Transverse colon (tissue), 4 donors: ENCODE results near the gene TANGO6. TPM values are rescaled to one million over a fixed set of nuclear protein-coding genes. Genes with fewer than 3 reads are reported as not detected.

Experiments
- DNase-seq: peaks from one replicate; pipeline ENCODE4 v3.0.0-alpha.2; 2019
- H3K27ac ChIP-seq, 4 donors: fragments of 200-600 bp; sonication (generic); 2 replicates each; pipeline ENCODE4 v1.5.1; 2016 to 2018; ENCODE audit warnings: inconsistent platforms in 4 of 4
- H3K27me3 ChIP-seq: fragments of 200-600 bp; sonication (generic); 2 replicates; pipeline ENCODE4 v1.5.1; 2017; ENCODE audit warnings: inconsistent platforms
- H3K36me3 ChIP-seq, 4 donors: fragments of 200-600 bp; sonication (generic); 2 replicates each; pipeline ENCODE4 v1.5.1; 2017 to 2019; ENCODE audit warnings: inconsistent platforms in 4 of 4
- H3K4me1 ChIP-seq, 4 donors: fragments of 200-600 bp; sonication (generic); 2 replicates each; pipeline ENCODE4 v1.5.1; 2017 to 2020; ENCODE audit warnings: inconsistent platforms in 4 of 4
- H3K4me3 ChIP-seq, 4 donors: fragments of 200-600 bp; sonication (generic); 1 replicate in 1 of 4; 2 replicates in 3 of 4; pipeline versions ENCODE4 v1.5.1 to v1.6.1; 2017 to 2019; ENCODE audit warnings: inconsistent platforms in 4 of 4
- H3K9me3 ChIP-seq, 2 donors: fragments of 200-600 bp; sonication (generic); 2 replicates each; pipeline ENCODE4 v1.5.1; 2017 to 2019; ENCODE audit warnings: inconsistent platforms in 2 of 2
- CTCF ChIP-seq, 5 experiments: fragments of 200-600 bp in 3 of 5; fragments of 450-650 bp in 2 of 5; sonication (generic) in 3 of 5; IDR thresholded peaks; 1 replicate in 2 of 5; 2 replicates in 3 of 5; pipeline ENCODE4 v1.5.1; 2016 to 2017; ENCODE audit warnings: antibody characterized with exemption in 5 of 5, inconsistent platforms in 3 of 5, mild to moderate bottlenecking in 2 of 5, moderate library complexity in 1 of 5
- EP300 ChIP-seq: sonication (generic); formaldehyde crosslinking; IDR thresholded peaks from one replicate; pipeline ENCODE4 v1.6.1; 2017; ENCODE audit warnings: antibody characterized with exemption, low read depth
- POLR2A ChIP-seq: fragments of 450-650 bp; IDR thresholded peaks from one replicate; pipeline ENCODE4 v1.6.1; 2016; ENCODE audit warnings: antibody characterized with exemption, mild to moderate bottlenecking, moderate library complexity
- POLR2AphosphoS5 ChIP-seq, 3 donors: sonication (generic); formaldehyde crosslinking; IDR thresholded peaks; one replicate each; pipeline ENCODE4 v1.6.1; 2016; ENCODE audit warnings: antibody characterized with exemption in 3 of 3
- WGBS, 2 donors: methylation state at CpG; one replicate each; pipeline ENCODE4 v1.1.5; 2018; ENCODE audit warnings: low coverage in 1 of 2; 5-methylcytosine and 5-hydroxymethylcytosine counted together
- in situ Hi-C, 4 donors: fragments of 200-750 bp; cut with MboI; loops; one replicate each; pipeline versions ENCODE4 v1.15.0 to v1.15.1; 2017; ENCODE audit warnings: low sequenced_read_pairs in 3 of 4, low pct_ligation_motif_present in 1 of 4, low pct_unique_long_range_greater_than_20kb in 1 of 4
- intact Hi-C: fragments of 100-400 bp; cut with DNase I; formaldehyde crosslinking; loops from one replicate; pipeline ENCODE4 v1.15.1; 2023; ENCODE audit warnings: low total_unique reads
- total RNA-seq, 4 donors: library from RNA; depleted of rRNA; stranded (reverse); fragments of >200 nt; gene quantifications; one replicate each; pipeline ENCODE4 v1.1.0, GENCODE V29; 2016

Gene TANGO6
- total RNA-seq, 4 donors from 2014 or later = 10.6 to 55.4 (median 22.8) TPM

- no peaks in the 10 kb centered on the region for H3K9me3 ChIP-seq
- H3K4me1 ChIP-seq = no peaks in the 10 kb centered on the region
- H3K27ac ChIP-seq = no peak overlapping the region
- WGBS, 2 donors = 86 to 100% methylated on average over 1 to 2 of the region's 2 CpGs
- intact Hi-C loops = no loop called here
- peaks cover 0 to 6% (median 0%) of the 10 kb centered on the region in 4 donors for H3K36me3 ChIP-seq
- no peak overlapping the region for H3K4me3 ChIP-seq
- H3K27me3 ChIP-seq = no peaks in the 10 kb centered on the region
- no peak for DNase-seq
- no peak for TF ChIP-seq POLR2AphosphoS5 (IDR thresholded peaks at IDR 0.05)
- no peak for TF ChIP-seq POLR2A
- no peak for TF ChIP-seq CTCF (IDR thresholded peaks at IDR 0.05)
- TF ChIP-seq EP300 = no peak
- in situ Hi-C loops = loop anchor here in 2 of 4 donors (10.0 to 25.0 kb wide), 2 partner anchors 102 to 244 kb away; no protein-coding TSS in a partner anchor
Measured at GRCh38 chr16:68806422-68806821, 36.9 kb upstream of the TANGO6 start.

GRCh38 chr16:68806981-68807380, 36.4 kb upstream of the TANGO6 start:
- WGBS, 2 donors = 31 to 55% methylated on average over 1 of the region's 1 CpG
- no peaks in the 10 kb centered on the region for H3K4me1 ChIP-seq
- TF ChIP-seq EP300 (no peak), POLR2A (no peak), CTCF (IDR thresholded peaks at IDR 0.05) (no peak), POLR2AphosphoS5 (IDR thresholded peaks at IDR 0.05) (no peak)
- in situ Hi-C loops (loop anchor here in 2 of 4 donors (10.0 to 25.0 kb wide), 2 partner anchors 102 to 245 kb away; no protein-coding TSS in a partner anchor), intact Hi-C loops (no loop called here)
- H3K27me3 ChIP-seq = no peaks in the 10 kb centered on the region
- no peak overlapping the region for H3K27ac ChIP-seq
- H3K36me3 ChIP-seq = peaks cover 0 to 6% (median 0%) of the 10 kb centered on the region in 4 donors
- no peak overlapping the region for H3K4me3 ChIP-seq
- no peaks in the 10 kb centered on the region for H3K9me3 ChIP-seq
- no peak for DNase-seq

GRCh38 chr16:68814516-68814915, 28.8 kb upstream of the TANGO6 start:
- Histone ChIP-seq H3K27me3 (no peaks in the 10 kb centered on the region), H3K27ac (no peak overlapping the region), H3K36me3 (peaks cover 0 to 23% (median 0%) of the 10 kb centered on the region in 4 donors), H3K9me3 (no peaks in the 10 kb centered on the region), H3K4me1 (no peaks in the 10 kb centered on the region), H3K4me3 (no peak overlapping the region)
- TF ChIP-seq POLR2A (no peak), CTCF (IDR thresholded peaks at IDR 0.05) (no peak), POLR2AphosphoS5 (IDR thresholded peaks at IDR 0.05) (no peak)
- WGBS, 2 donors = 76 to 91% methylated on average over 3 of the region's 3 CpGs
- DNase-seq = no peak
- intact Hi-C loops = no loop called here
- in situ Hi-C loops = loop anchor here in 1 of 4 donors (25.0 kb wide), 1 partner anchor 252 kb away; no protein-coding TSS in a partner anchor

GRCh38 chr16:68823401-68824135, 19.8 kb upstream of the TANGO6 start:
- no peaks in the 10 kb centered on the region for H3K9me3 ChIP-seq
- WGBS, 2 donors = 85 to 87% methylated on average over 7 to 8 of the region's 8 CpGs
- no peaks in the 10 kb centered on the region for H3K27me3 ChIP-seq
- H3K27ac ChIP-seq = no peak overlapping the region
- no peak overlapping the region for H3K4me3 ChIP-seq
- H3K36me3 ChIP-seq = peaks cover 0 to 8% (median 3%) of the 10 kb centered on the region in 4 donors
- in situ Hi-C loops (loop anchor here in 1 of 4 donors (25.0 kb wide), 1 partner anchor 261 kb away; no protein-coding TSS in a partner anchor), intact Hi-C loops (loop anchor here (2.0 kb wide), 1 partner anchor 69 kb away; no protein-coding TSS in a partner anchor)
- TF ChIP-seq POLR2A = no peak
- TF ChIP-seq CTCF (IDR thresholded peaks at IDR 0.05) = no peak
- TF ChIP-seq POLR2AphosphoS5 (IDR thresholded peaks at IDR 0.05) = no peak
- TF ChIP-seq EP300 = no peak
- no peak for DNase-seq
- no peaks in the 10 kb centered on the region for H3K4me1 ChIP-seq
